GM12874 (cell line): ENCODE results near the gene TMTC1.

Experiments
- CTCF ChIP-seq: IDR thresholded peaks from 2 replicates; pipeline ENCODE4 v1.5.1; 2011; ENCODE audit warnings: low read depth, mild to moderate bottlenecking, control low read depth, low read length, moderate library complexity; ENCODE audit not compliant: insufficient read depth

TMTC1 gene

GRCh38 chr12:29665107-29665506 lies 118.6 kb downstream of the TMTC1 start:
- TF ChIP-seq CTCF: no peak

GRCh38 chr12:29662734-29663323 lies 120.9 kb downstream of the TMTC1 start:
- TF ChIP-seq CTCF: no peak

GRCh38 chr12:29660847-29661246 lies 122.9 kb downstream of the TMTC1 start:
- no peak for TF ChIP-seq CTCF

GRCh38 chr12:29656762-29657538 lies 126.8 kb downstream of the TMTC1 start:
- no peak for TF ChIP-seq CTCF

GRCh38 chr12:29655861-29656260 lies 127.9 kb downstream of the TMTC1 start:
- no peak for TF ChIP-seq CTCF

GRCh38 chr12:29653286-29653685 lies 130.5 kb downstream of the TMTC1 start:
- TF ChIP-seq CTCF: no peak

GRCh38 chr12:29650371-29650770 lies 133.4 kb downstream of the TMTC1 start:
- TF ChIP-seq CTCF: no peak
